CD4-positive, alpha-beta T cell treated with Interferon gamma for 1 hour (primary cell): ENCODE measurements around the gene DDX39A.
"Not testable (repeated sequence)": the region's sequence is repeated elsewhere in the genome, so short reads cannot be mapped to it uniquely, and the experiment has no call there.

Experiments
- DNase-seq: peaks from one replicate; pipeline ENCODE4 v3.0.0-alpha.2; 2020

DDX39A gene

DNA sequence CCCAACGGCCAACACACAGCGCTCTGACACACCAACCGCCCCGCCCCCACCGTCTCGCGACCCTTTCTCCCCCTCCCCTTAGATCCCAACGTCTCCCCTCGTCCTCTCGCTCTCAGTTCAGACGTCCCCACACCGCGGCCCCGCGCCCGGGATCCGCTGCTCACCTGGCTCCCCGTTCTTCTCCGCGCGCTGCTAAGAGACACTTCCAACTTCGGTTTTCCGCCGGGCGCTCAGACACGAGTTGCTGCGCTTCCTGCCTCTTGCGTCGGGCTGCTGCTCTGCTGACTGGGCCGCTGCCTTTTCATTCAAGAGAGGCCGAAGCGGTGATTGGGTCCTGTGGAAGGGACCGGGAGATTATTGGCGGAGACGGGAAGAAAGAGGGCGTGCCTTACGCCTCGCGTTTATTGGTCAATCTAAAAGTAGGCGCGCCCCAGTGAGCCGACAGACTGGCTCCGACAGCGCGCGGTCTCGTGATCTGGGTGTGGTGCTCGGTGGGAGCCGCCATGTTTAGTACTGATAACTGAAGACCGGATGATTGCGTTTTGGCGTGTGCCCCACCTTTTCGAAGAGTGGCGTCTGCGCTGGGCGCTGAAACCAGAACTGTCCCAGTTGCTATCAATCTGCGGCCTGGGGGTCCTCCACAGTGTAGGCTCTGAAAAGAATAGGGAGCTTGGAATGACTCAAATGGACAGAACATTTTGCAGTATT is at the start of gene DDX39A:
Gene DDX39A, minus strand, starts transcription at position 236 of the 708 bp plus-strand sequence. CDS start 6,121 bp downstream, outside the sequence.
- DNase-seq = peak; percentile 99

DNA sequence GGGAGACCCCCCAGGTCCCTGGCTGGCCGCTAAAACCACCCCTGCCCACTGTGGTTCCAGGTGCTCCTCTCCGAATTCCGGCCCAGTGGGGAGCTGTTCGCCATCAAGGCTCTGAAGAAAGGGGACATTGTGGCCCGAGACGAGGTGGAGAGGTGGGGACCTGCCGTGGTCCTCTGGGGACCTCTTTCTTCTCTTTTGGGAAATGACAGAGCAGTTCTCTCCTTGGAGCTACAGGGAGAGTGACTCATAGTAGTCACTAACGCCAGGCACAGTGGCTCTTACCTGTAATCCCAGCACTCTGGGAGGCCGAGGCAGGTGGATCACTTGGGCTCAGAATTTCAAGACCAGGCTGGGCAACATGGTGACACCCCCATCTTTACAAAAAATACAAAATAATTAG is 48.7 kb upstream of the DDX39A start:
- no peak for DNase-seq

- no peak for DNase-seq
These were observed 48.2 kb upstream of the DDX39A start for GRCh38 chr19:14467391-14467790.

DNA sequence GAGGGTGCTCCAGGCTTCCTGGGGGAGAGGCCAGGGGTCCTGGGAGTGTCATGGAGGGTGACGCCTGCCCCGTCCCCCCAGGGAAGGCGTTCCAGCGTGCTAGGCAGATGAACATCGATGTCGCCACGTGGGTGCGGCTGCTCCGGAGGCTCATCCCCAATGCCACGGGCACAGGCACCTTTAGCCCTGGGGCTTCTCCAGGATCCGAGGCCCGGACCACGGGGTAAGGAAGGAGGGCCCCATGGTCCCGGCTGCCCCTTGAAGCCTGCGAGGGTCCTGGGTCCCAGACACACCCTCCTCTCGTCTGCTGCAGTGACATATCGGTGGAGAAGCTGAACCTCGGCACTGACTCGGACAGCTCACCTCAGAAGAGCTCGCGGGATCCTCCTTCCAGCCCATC is 44.6 kb upstream of the DDX39A start:
- DNase-seq = no peak

- DNase-seq = not testable (repeated sequence)
These were observed 43.3 kb upstream of the DDX39A start for GRCh38 chr19:14462401-14462800.

GRCh38 chr19:14460935-14461334 is 41.8 kb upstream of the DDX39A start:
- no peak for DNase-seq

DNA sequence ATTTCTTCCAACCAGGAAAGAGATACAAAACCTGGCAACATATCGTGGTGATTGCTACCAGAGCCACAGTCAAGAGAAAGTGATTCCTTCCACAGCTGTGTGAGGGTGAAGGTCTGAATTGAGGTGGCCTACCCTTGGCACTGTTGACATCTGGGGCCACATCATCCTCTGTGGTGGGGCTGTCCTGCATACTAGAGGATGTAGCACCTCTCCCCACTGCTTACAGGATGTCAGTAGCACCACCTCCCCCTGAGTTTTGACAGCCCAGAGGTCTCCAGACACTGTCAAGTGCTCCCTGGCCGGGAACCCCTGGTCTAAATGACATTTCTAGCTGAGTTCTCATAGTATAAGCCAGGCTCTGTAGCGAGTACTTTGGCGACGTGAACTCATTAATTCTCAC is 40.6 kb upstream of the DDX39A start:
- DNase-seq = peak; percentile 54

- DNase-seq = not testable (repeated sequence)
These were observed 33.2 kb upstream of the DDX39A start for GRCh38 chr19:14452303-14452702.

DNA sequence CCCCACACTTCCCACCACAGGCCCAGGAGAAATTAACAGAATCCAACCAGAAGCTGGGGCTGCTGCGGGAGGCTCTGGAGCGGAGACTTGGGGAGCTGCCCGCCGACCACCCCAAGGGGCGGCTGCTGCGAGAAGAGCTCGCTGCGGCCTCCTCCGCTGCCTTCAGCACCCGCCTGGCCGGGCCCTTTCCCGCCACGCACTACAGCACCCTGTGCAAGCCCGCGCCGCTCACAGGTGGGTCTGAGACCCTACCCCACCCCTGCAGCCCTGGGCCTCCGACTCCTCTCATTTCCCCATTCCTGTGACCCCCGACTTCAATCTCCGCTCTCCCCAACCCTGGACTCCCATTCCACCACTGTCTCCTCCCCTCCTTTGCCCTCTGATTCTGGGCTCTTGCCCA is 31.7 kb upstream of the DDX39A start:
- no peak for DNase-seq

DNA sequence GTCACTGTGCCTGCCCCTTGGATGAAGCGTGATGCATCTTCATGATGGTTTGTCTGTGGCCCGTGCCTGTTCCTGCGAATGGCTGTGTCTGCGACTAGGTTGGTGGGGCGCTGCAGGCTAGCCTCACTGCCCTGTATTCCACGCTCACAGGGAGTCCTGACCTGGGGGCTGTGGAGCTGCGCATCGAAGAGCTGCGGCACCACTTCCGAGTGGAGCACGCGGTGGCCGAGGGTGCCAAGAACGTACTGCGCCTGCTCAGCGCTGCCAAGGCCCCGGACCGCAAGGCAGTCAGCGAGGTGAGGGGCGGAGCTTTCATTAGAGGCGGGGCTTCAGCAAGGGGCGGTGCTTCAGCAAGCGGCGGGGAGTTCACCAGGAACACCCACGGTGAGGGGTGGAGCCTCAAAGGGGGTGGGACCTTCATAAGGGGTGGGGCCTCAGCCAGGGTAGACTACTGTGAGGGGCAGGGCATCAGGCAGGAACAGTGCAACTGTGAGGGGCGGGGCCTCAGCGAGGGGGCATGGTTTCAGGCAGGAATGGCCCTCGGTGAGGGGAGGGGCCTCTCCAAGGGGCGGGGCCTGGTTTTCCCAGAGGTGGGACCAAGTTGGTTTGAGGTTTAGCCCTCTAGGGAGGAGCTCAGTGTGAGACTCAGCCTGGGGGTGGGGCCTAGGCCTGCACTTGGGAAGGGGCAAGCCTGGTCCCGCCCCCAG is 31.2 kb upstream of the DDX39A start:
- DNase-seq = peak; percentile 79

DNA sequence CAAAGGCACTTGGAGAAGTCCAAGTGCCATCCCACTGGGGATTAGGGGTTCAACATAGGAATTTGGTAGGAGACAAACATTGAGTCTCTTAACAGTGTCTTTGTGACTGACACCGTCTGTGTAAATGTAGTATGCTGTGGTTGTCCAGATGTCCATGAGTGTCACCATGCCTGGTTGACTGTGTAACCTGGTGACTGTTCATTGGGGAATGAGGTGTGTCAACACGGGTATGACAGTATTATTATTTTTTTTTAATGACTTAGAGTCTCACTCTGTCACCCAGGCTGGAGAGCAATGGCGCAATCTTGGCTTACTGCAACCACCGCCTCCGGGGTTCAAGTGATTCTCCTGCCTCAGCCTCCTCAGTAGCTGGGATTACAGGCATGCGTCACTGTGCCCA is 30.2 kb upstream of the DDX39A start:
- no peak for DNase-seq

- no peak for DNase-seq
These were observed 27.3 kb upstream of the DDX39A start for GRCh38 chr19:14446336-14447036.

DNA sequence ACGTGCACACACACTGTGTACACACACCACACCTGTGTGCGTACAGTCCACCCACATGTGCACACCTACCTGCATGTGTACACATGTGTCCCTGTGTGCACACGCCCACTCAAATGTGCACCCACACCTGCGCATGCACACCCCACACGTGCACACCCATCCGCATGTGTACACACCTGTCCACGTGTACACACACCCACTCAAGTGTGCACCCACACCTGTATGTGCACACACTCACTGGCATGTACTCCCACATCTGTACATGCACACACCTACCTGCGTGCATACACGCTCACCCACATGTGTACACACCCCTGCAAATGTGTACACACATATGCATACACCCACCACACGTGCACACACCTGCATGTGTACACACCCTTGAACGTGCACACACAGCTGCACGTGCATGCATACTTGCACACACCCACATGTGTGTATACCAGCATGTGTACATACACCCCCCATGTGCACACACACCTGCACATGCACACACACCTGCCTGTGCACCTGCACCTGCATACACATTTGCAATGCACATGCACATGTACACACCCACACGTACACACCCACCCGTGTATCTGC is 24.6 kb upstream of the DDX39A start:
- DNase-seq = no peak

DNA sequence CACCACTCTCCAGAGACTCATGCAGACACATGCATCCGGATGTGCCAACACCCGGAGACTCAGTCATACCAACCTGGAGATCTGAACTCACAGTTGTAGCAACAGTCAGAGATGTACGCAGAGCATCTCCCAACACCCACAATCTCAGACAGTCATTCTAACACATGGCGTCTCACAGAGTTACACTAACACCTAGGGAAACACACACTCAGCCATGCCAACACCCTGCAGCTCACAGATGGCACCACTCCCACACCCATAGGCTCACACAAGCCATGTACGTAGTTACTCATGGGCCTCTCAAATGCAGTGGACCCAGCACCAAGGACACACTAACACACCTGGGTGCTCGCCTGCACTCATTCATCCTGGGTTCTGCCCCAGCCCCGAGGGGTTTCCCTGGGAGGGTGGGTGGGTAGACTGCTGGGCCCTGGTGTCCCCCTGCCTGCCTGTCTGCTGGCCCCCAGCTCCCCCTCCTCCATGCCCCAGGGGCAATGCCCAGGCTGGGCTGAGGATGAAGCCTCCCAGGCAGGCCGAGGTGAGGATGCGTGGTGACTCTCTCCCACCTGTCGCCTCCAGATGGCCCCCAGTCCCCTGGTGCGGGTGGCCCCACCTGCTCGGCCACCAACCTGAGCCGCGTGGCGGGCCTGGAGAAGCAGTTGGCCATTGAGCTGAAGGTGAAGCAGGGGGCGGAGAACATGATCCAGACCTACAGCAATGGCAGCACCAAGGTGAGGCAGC is 23.9 kb upstream of the DDX39A start:
- DNase-seq = no peak

DNA sequence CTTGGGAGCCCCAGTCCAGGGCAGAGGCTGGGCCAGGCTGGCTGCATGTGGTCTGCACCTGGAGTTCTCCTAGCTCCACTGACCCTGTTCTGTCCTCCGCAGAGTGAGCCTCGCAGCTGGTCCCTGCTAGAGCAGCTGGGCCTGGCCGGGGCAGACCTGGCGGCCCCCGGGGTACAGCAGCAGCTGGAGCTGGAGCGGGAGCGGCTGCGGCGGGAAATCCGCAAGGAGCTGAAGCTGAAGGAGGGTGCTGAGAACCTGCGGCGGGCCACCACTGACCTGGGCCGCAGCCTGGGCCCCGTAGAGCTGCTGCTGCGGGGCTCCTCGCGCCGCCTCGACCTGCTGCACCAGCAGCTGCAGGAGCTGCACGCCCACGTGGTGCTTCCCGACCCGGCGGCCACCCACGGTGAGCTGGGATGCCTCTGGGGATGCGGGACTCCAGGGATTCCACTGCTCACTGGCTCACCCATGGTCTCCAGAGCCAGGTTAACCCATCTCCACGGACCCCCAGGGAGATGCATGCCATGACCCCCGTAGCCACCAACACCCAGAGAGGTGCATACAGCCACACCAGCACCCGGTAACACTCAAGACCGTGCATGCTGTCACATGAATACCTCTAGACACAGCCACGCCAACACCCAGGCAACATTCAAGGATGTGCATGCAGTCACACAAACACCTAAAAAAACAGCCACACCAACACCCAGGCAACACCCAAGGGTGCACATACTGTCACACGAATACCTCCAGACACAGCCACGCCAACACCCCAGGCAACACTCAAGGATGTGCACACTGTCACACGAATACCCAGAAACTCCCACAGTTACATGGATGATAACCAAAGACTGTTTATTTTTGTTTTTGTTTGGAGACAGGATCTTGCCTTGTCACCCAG is 22.1 kb upstream of the DDX39A start:
- no peak for DNase-seq

- DNase-seq = peak; percentile 78
These were observed 20.9 kb upstream of the DDX39A start for GRCh38 chr19:14440049-14440448.

GRCh38 chr19:14439014-14439413 is 19.9 kb upstream of the DDX39A start:
- DNase-seq = no peak

DNA sequence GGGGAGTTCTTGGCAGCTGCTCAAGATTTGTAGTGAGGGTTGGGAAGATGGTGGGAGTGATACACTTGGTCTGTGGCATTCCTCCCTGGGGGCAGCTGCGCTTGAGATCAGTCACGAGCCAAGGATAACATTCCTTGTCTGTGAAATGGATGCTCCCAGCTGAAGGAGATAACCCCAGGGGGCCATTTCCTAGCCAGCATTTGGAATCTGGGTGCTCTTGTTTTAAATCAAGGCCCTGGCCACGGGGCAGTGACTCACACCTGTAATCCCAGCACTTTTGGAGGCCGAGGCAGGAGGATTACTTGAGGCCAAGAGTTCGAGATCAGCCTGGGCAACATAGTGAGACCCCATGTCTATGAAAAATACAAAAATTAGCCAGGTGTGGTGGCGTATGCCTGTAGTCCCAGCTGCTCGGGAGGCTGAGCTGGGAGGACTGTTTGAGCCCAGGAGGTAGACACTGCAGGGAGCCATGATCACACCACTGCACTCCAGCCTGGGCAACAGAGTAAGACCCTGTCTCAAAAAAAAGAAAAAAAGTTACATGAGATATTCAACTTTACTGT is 18.5 kb upstream of the DDX39A start:
- no peak for DNase-seq

DNA sequence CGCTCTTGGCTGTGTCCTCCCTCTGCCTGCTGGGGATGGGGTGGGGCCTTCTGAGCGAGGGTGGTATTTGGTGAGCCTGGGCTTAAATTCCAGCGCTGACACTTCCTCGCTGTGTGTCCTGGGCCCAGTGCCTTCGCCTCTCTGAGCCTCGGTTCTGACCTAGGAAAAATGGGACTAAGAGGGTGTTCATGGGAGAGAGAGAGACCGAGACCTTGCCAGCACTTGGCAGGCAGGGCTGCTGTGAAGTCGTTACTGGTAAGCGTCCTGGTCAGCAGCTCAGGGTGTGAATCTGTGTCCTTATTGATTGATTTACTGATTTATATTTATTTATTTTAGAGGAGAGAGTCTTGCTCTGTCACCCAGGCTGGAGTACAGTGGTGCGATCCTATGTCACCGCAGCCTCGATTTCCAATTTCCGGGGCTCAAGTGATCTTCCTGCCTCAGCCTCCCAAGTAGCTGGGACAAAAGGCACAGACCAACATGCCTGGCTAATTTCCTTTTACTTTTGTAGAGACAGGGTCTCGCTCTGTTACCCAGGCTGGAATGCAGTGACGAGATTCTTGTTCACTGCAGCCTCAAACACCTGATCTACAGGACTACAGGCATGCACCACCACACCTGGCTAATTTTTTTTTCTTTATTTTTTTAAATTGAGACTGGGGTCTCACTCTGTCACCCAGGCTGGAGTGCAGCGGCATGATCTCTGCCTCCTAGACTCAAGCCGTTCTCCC is 16.3 kb upstream of the DDX39A start:
- DNase-seq = no peak

GRCh38 chr19:14434543-14435319 is 15.6 kb upstream of the DDX39A start:
- DNase-seq = peak; percentile 70
